ENCODE results near the gene ADCY1.
"Not testable (repeated sequence)": the region's sequence is repeated elsewhere in the genome, so short reads cannot be mapped to it uniquely, and the experiment has no call there.

The ADCY1 gene

DNA sequence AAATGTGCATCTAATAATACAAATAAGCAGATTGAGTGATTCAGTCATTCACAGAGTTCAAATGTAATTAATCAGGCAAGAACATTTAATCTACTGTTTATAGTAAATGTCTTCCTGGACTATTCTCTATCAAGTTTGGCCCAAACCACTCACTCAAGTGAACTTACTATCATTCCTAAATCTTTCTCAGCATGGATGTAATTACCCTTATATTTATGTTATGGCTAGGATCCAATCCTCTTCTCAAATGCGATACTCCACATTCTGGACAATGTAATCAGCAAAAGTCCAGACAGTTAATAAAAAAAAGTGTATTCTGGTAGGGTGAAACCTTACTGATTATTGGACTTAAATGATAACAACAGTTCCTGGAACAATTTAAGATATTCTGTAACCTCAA, 185.3 kb downstream of the ADCY1 start:
- not testable (repeated sequence) for DNase-seq (ENCODE audit: low spot score)

DNA sequence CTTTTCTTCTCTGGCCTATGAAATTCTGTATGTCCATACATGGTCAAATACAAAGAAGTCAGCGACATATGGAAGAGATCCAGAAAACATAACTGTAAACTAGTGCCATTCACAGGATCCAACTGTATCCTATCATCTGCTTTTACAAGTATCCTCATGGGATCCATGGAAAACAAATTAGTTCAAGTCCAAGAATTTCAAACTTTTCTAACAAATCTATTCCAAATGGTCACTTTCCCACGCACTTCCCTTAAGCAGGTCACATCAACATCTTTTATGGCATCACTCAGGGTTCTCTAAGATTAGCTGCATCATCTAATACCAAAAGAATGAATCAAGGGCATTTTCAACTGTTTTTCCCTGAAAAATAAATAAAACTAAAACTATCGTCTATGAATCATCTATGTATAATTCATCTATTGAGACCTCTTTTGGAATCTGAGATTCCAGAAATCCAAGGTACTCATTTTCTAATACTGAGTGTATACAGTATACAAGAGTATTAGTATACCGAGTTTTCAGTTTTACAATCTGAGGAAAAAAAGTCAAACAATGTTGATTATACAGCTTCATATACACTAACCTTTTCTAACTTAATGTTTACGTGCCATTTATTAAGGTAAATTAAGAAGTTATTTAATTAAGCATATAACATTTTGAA, 187.5 kb downstream of the ADCY1 start:
- DNase-seq (ENCODE audit: low spot score) = not testable (repeated sequence)

DNA sequence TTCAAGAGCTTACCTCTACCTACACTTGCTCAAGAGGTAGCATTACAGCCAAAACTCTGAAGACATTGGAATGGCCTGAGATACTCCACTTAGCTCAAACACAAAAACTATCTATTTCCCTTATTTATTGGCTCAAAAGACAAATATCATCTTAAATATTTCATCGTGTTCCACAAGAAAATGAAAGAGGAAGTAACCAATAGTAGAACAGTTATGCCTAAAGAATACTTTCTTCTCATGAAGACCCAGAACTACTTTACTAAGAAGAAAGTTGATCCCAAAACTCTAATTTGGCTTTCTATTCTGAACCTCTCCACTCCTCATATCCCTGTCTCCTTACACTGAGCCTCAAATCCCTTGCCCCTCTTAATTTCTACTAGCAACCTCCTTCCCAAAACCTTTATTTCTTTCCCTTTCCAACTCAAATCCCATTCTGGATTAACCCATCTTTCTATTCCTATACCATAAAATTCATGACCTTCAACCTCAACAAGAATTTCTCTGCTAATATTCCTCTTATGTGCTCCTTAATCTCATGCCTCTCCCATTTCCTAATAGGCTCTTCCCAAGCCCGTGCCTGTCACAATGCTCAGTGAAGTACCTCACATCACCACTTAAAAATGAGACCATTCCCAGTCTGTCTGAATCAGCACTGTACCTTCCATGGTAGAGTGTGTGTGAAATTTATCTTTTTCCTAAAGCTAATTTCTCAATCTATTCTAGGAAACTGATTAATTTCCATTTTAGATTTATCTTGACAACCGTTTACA, 188.2 kb downstream of the ADCY1 start:
- DNase-seq (ENCODE audit: low spot score) = not testable (repeated sequence)

- DNase-seq (ENCODE audit: low spot score) = peak; percentile 96
Measured at GRCh38 chr7:45768516-45769394, 194.6 kb downstream of the ADCY1 start.

- DNase-seq (ENCODE audit: low spot score) = not testable (repeated sequence)
Measured at GRCh38 chr7:45769626-45770025, 195.5 kb downstream of the ADCY1 start.
